Tibial artery (tissue), 4 donors: Measurements from ENCODE around the gene LIG3.

Source experiments
- DNase-seq, 2 donors: peaks; one replicate each; pipeline ENCODE4 v3.0.0-alpha.2; 2019
- H3K27ac ChIP-seq, 2 donors: fragments of 200-600 bp; sonication (generic) in 1 of 2; 1 replicate in 1 of 2; 2 replicates in 1 of 2; pipeline ENCODE4 v1.5.1; 2018 to 2019; ENCODE audit warnings: mild to moderate bottlenecking in 1 of 2
- H3K27me3 ChIP-seq, 2 donors: fragments of 200-600 bp; sonication (generic) in 1 of 2; one replicate each; pipeline versions ENCODE4 v1.5.1 to v1.6.0; 2016 to 2019
- H3K36me3 ChIP-seq, 3 donors: fragments of 200-600 bp; sonication (generic) in 2 of 3; one replicate each; pipeline ENCODE4 v1.5.1; 2016 to 2019; ENCODE audit warnings: mild to moderate bottlenecking in 2 of 3
- H3K4me1 ChIP-seq, 4 donors: fragments of 200-600 bp; sonication (generic) in 2 of 4; 1 replicate in 3 of 4; 2 replicates in 1 of 4; pipeline ENCODE4 v1.5.1; 2016 to 2019
- H3K4me3 ChIP-seq, 2 donors: fragments of 200-600 bp; sonication (generic) in 1 of 2; 1 replicate in 1 of 2; 2 replicates in 1 of 2; pipeline ENCODE4 v1.5.1; 2018 to 2019; ENCODE audit warnings: mild to moderate bottlenecking in 2 of 2
- H3K9me3 ChIP-seq, 3 donors: fragments of 200-600 bp; sonication (generic) in 1 of 3; one replicate each; pipeline ENCODE4 v1.5.1; 2016 to 2019
- CTCF ChIP-seq, 2 experiments: fragments of 200-600 bp in 1 of 2; fragments of 450-650 bp in 1 of 2; IDR thresholded peaks; one replicate each; pipeline ENCODE4 v1.5.1; 2017 to 2019; ENCODE audit warnings: antibody characterized with exemption in 2 of 2, mild to moderate bottlenecking in 1 of 2, moderate library complexity in 1 of 2
- intact Hi-C: fragments of 100-400 bp; cut with DNase I; formaldehyde crosslinking; loops from one replicate; pipeline ENCODE4 v1.15.0; 2023; ENCODE audit warnings: low total_unique reads

Gene LIG3

DNA sequence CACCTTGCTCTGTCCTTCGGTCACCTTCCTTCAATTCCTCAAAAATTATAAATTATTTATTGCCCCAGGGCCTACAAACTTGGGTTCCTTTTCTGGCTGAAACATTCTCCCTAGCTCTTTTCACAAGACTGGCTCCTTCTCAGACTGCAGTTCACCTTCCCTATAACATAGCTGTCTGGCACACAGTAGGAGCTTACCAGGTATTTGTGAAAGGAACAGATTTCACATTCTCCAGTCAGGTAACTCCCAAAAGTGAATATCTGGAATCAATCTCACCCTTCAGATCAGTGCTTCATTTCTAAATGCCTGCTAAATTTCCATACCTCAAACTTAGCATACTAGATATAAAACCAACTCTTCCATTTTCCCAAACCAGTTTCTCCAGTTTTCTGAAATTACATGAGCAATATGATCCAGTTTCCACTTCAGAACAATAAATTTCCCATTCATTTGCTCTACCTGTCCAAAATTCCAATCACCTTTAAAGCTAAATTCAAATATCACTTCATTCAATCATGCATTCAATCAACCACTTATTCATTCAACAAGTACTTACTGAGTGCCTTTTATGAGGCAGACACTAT is 77.1 kb downstream of the LIG3 start:
- Histone ChIP-seq H3K4me3 (no peak overlapping the region), H3K27ac (no peak overlapping the region), H3K27me3 (no peaks in the 10 kb centered on the region), H3K9me3 (no peaks in the 10 kb centered on the region), H3K36me3 (no peaks in the 10 kb centered on the region), H3K4me1 (peaks cover 0 to 4% (median 0%) of the 10 kb centered on the region in 4 donors)
- intact Hi-C loops = no loop called here
- DNase-seq = no peak
- no peak for TF ChIP-seq CTCF (IDR thresholded peaks at IDR 0.05)
